Transverse colon (tissue), 4 donors: Measurements from ENCODE around the gene SLC25A41. TPM values are rescaled to one million over a fixed set of nuclear protein-coding genes. Genes with fewer than 3 reads are reported as not detected.
A peak's percentile ranks its signal among the peaks of the same experiment; 100 is the strongest.

Source experiments
- DNase-seq: peaks from one replicate; pipeline ENCODE4 v3.0.0-alpha.2; 2019
- H3K27ac ChIP-seq, 4 donors: fragments of 200-600 bp; sonication (generic); 2 replicates each; pipeline ENCODE4 v1.5.1; 2016 to 2018; ENCODE audit warnings: inconsistent platforms in 4 of 4
- H3K27me3 ChIP-seq: fragments of 200-600 bp; sonication (generic); 2 replicates; pipeline ENCODE4 v1.5.1; 2017; ENCODE audit warnings: inconsistent platforms
- H3K36me3 ChIP-seq, 4 donors: fragments of 200-600 bp; sonication (generic); 2 replicates each; pipeline ENCODE4 v1.5.1; 2017 to 2019; ENCODE audit warnings: inconsistent platforms in 4 of 4
- H3K4me1 ChIP-seq, 4 donors: fragments of 200-600 bp; sonication (generic); 2 replicates each; pipeline ENCODE4 v1.5.1; 2017 to 2020; ENCODE audit warnings: inconsistent platforms in 4 of 4
- H3K4me3 ChIP-seq, 4 donors: fragments of 200-600 bp; sonication (generic); 1 replicate in 1 of 4; 2 replicates in 3 of 4; pipeline versions ENCODE4 v1.5.1 to v1.6.1; 2017 to 2019; ENCODE audit warnings: inconsistent platforms in 4 of 4
- H3K9me3 ChIP-seq, 2 donors: fragments of 200-600 bp; sonication (generic); 2 replicates each; pipeline ENCODE4 v1.5.1; 2017 to 2019; ENCODE audit warnings: inconsistent platforms in 2 of 2
- CTCF ChIP-seq, 5 experiments: fragments of 200-600 bp in 3 of 5; fragments of 450-650 bp in 2 of 5; sonication (generic) in 3 of 5; IDR thresholded peaks; 1 replicate in 2 of 5; 2 replicates in 3 of 5; pipeline ENCODE4 v1.5.1; 2016 to 2017; ENCODE audit warnings: antibody characterized with exemption in 5 of 5, inconsistent platforms in 3 of 5, mild to moderate bottlenecking in 2 of 5, moderate library complexity in 1 of 5
- EP300 ChIP-seq: sonication (generic); formaldehyde crosslinking; IDR thresholded peaks from one replicate; pipeline ENCODE4 v1.6.1; 2017; ENCODE audit warnings: antibody characterized with exemption, low read depth
- POLR2A ChIP-seq: fragments of 450-650 bp; IDR thresholded peaks from one replicate; pipeline ENCODE4 v1.6.1; 2016; ENCODE audit warnings: antibody characterized with exemption, mild to moderate bottlenecking, moderate library complexity
- POLR2AphosphoS5 ChIP-seq, 3 donors: sonication (generic); formaldehyde crosslinking; IDR thresholded peaks; one replicate each; pipeline ENCODE4 v1.6.1; 2016; ENCODE audit warnings: antibody characterized with exemption in 3 of 3
- WGBS, 2 donors: methylation state at CpG; one replicate each; pipeline ENCODE4 v1.1.5; 2018; ENCODE audit warnings: low coverage in 1 of 2; 5-methylcytosine and 5-hydroxymethylcytosine counted together
- in situ Hi-C, 4 donors: fragments of 200-750 bp; cut with MboI; loops; one replicate each; pipeline versions ENCODE4 v1.15.0 to v1.15.1; 2017; ENCODE audit warnings: low sequenced_read_pairs in 3 of 4, low pct_ligation_motif_present in 1 of 4, low pct_unique_long_range_greater_than_20kb in 1 of 4
- intact Hi-C: fragments of 100-400 bp; cut with DNase I; formaldehyde crosslinking; loops from one replicate; pipeline ENCODE4 v1.15.1; 2023; ENCODE audit warnings: low total_unique reads
- total RNA-seq, 4 donors: library from RNA; depleted of rRNA; stranded (reverse); fragments of >200 nt; gene quantifications; one replicate each; pipeline ENCODE4 v1.1.0, GENCODE V29; 2016

The SLC25A41 gene
- total RNA-seq, 4 donors from 2014 or later = 0.32 TPM; not detected in 3

GRCh38 chr19:6480848-6481415 is 47.4 kb upstream of the SLC25A41 start:
- WGBS, 2 donors = 55% methylated on average over 10 of the region's 10 CpGs; no CpG with 5 or more reads in 1 of the 2 donors
- no peak for DNase-seq
- no peaks in the 10 kb centered on the region for H3K9me3 ChIP-seq
- TF ChIP-seq POLR2AphosphoS5 (IDR thresholded peaks at IDR 0.05) (no peak), CTCF (IDR thresholded peaks at IDR 0.05) (no peak), POLR2A (no peak), EP300 (no peak)
- peak overlapping the region; percentile 11 to 64 (median 60) for H3K27ac ChIP-seq
- H3K4me3 ChIP-seq = peak overlapping the region in 3 of 4 donors; percentile 23 to 44 (median 25)
- intact Hi-C loops (no loop called here), in situ Hi-C loops (no loop called here)
- peaks cover 4 to 10% (median 7%) of the 10 kb centered on the region in 4 donors for H3K4me1 ChIP-seq
- peaks cover 12% of the 10 kb centered on the region for H3K27me3 ChIP-seq
- H3K36me3 ChIP-seq = no peaks in the 10 kb centered on the region

GRCh38 chr19:6479836-6480398 is 46.4 kb upstream of the SLC25A41 start:
- TF ChIP-seq CTCF (IDR thresholded peaks at IDR 0.05) (no peak), EP300 (no peak), POLR2AphosphoS5 (IDR thresholded peaks at IDR 0.05) (no peak), POLR2A (no peak)
- in situ Hi-C loops (no loop called here), intact Hi-C loops (no loop called here)
- Histone ChIP-seq H3K36me3 (no peaks in the 10 kb centered on the region), H3K4me1 (peaks cover 4 to 17% (median 13%) of the 10 kb centered on the region in 4 donors), H3K27ac (no peak overlapping the region), H3K4me3 (no peak overlapping the region), H3K27me3 (peaks cover 19% of the 10 kb centered on the region), H3K9me3 (no peaks in the 10 kb centered on the region)
- 77 to 80% methylated on average over 1 to 7 of the region's 7 CpGs for WGBS, 2 donors
- no peak for DNase-seq

GRCh38 chr19:6478815-6479214 is 45.3 kb upstream of the SLC25A41 start:
- intact Hi-C loops = no loop called here
- no peaks in the 10 kb centered on the region for H3K9me3 ChIP-seq
- in situ Hi-C loops = no loop called here

More at GRCh38 chr19:6478815-6479214, 45.3 kb upstream of the SLC25A41 start:
- H3K4me3 ChIP-seq = no peak overlapping the region
- H3K27ac ChIP-seq = no peak overlapping the region
- 85% methylated on average over 11 of the region's 13 CpGs; no CpG with 5 or more reads in 1 of the 2 donors for WGBS, 2 donors
- peaks cover 4 to 17% (median 13%) of the 10 kb centered on the region in 4 donors for H3K4me1 ChIP-seq
- H3K27me3 ChIP-seq = peaks cover 19% of the 10 kb centered on the region
- no peak for DNase-seq
- TF ChIP-seq POLR2A (no peak), CTCF (IDR thresholded peaks at IDR 0.05) (no peak), POLR2AphosphoS5 (IDR thresholded peaks at IDR 0.05) (no peak), EP300 (no peak)
- no peaks in the 10 kb centered on the region for H3K36me3 ChIP-seq
